Measurements from ENCODE around the gene ANKRD60.
A peak's percentile ranks its signal among the peaks of the same experiment; 100 is the strongest.

ANKRD60 gene

DNA sequence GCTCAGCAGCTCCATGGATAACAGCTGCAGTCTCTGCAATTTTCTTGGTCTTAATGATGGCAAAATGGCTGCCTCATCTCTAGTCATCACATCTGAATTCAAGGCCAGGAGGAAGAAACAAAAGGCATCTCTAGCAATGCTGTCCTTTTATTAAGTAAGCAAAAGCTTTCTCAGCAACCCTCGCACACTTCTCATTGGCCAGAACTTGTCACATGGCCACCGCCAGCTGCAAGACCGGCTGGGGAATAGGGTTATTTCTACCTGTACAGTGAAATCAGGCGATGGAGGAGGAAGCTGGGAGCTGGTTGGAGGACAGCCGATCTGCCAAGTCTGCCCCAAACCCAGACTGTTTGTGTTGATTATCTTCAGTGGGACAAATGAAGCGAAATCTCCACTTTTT is 33.4 kb downstream of the ANKRD60 start:
- Histone ChIP-seq H3K79me2 (ENCODE audit: low read length) (no peaks in the 10 kb centered on the region), H3K27ac (ENCODE audit: low read length) (no peak overlapping the region), H3K36me3 (replicated peaks; ENCODE audit: low read depth, low read length) (no peaks in the 10 kb centered on the region), H3K4me2 (ENCODE audit: low read length) (no peak overlapping the region), H4K20me1 (ENCODE audit: insufficient read depth, low read length) (no peaks in the 10 kb centered on the region), H2AFZ (ENCODE audit: low read depth, low read length) (no peak overlapping the region), H3K9me3 (ENCODE audit: insufficient read depth, low read length) (no peaks in the 10 kb centered on the region), H3K4me3 (ENCODE audit: low read length) (no peak overlapping the region), H3K4me1 (ENCODE audit: low read length) (no peaks in the 10 kb centered on the region), H3K9ac (ENCODE audit: low read length) (no peak overlapping the region), H3K27me3 (ENCODE audit: low read depth, low read length) (peaks cover 14% of the 10 kb centered on the region)
- TF ChIP-seq CTCF (IDR thresholded peaks at IDR 0.05; ENCODE audit: low read depth, low read length) = no peak
- no peak for TF ChIP-seq EZH2phosphoT487 (IDR thresholded peaks at IDR 0.05; ENCODE audit: low read depth)

- Histone ChIP-seq H3K79me2 (ENCODE audit: low read length) (no peaks in the 10 kb centered on the region), H4K20me1 (ENCODE audit: insufficient read depth, low read length) (no peaks in the 10 kb centered on the region), H3K9ac (ENCODE audit: low read length) (no peak overlapping the region), H3K4me3 (ENCODE audit: low read length) (no peak overlapping the region), H3K27ac (ENCODE audit: low read length) (no peak overlapping the region), H3K4me1 (ENCODE audit: low read length) (no peaks in the 10 kb centered on the region), H3K9me3 (ENCODE audit: insufficient read depth, low read length) (no peaks in the 10 kb centered on the region), H2AFZ (ENCODE audit: low read depth, low read length) (no peak overlapping the region), H3K36me3 (replicated peaks; ENCODE audit: low read depth, low read length) (no peaks in the 10 kb centered on the region), H3K27me3 (ENCODE audit: low read depth, low read length) (peaks cover 14% of the 10 kb centered on the region), H3K4me2 (ENCODE audit: low read length) (no peak overlapping the region)
- no peak for TF ChIP-seq EZH2phosphoT487 (IDR thresholded peaks at IDR 0.05; ENCODE audit: low read depth)
- no peak for TF ChIP-seq CTCF (IDR thresholded peaks at IDR 0.05; ENCODE audit: low read depth, low read length)
Measured at GRCh38 chr20:58194175-58194791, 34.2 kb downstream of the ANKRD60 start.

GRCh38 chr20:58192567-58192966 is 35.9 kb downstream of the ANKRD60 start:
- H3K9me3 ChIP-seq (ENCODE audit: insufficient read depth, low read length) = no peaks in the 10 kb centered on the region
- no peaks in the 10 kb centered on the region for H4K20me1 ChIP-seq (ENCODE audit: insufficient read depth, low read length)
- peaks cover 25% of the 10 kb centered on the region for H3K27me3 ChIP-seq (ENCODE audit: low read depth, low read length)
- TF ChIP-seq CTCF (IDR thresholded peaks at IDR 0.05; ENCODE audit: low read depth, low read length) (peak; percentile 94), EZH2phosphoT487 (IDR thresholded peaks at IDR 0.05; ENCODE audit: low read depth) (no peak)
- no peaks in the 10 kb centered on the region for H3K36me3 ChIP-seq (replicated peaks; ENCODE audit: low read depth, low read length)
- no peak overlapping the region for H3K4me3 ChIP-seq (ENCODE audit: low read length)
- no peak overlapping the region for H2AFZ ChIP-seq (ENCODE audit: low read depth, low read length)
- no peak overlapping the region for H3K4me2 ChIP-seq (ENCODE audit: low read length)
- no peaks in the 10 kb centered on the region for H3K4me1 ChIP-seq (ENCODE audit: low read length)
- H3K79me2 ChIP-seq (ENCODE audit: low read length) = no peaks in the 10 kb centered on the region
- no peak overlapping the region for H3K27ac ChIP-seq (ENCODE audit: low read length)
- no peak overlapping the region for H3K9ac ChIP-seq (ENCODE audit: low read length)

DNA sequence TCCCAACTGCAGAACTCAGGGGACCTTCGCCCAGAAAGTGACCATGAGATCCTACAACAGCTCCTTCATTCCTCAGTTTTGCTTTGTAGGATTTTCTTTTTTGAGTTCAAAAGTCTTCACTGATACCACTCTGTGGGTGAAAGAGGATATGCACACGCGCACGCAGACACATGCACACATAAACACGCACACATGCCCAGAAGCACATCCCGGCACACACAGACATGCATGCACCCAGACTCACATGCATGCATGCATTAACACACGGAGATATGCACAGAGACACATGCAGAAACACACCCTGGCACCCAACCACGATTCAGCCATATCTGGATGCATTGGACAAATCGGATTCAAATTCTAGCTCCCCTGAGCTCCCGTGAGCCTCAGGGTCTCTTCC is 36.4 kb downstream of the ANKRD60 start:
- peaks cover 28% of the 10 kb centered on the region for H3K27me3 ChIP-seq (ENCODE audit: low read depth, low read length)
- TF ChIP-seq CTCF (IDR thresholded peaks at IDR 0.05; ENCODE audit: low read depth, low read length) = no peak
- no peak for TF ChIP-seq EZH2phosphoT487 (IDR thresholded peaks at IDR 0.05; ENCODE audit: low read depth)

More for the DNA sequence above, 36.4 kb downstream of the ANKRD60 start:
- Histone ChIP-seq H3K4me3 (ENCODE audit: low read length) (no peak overlapping the region), H3K4me2 (ENCODE audit: low read length) (no peak overlapping the region), H3K9ac (ENCODE audit: low read length) (no peak overlapping the region), H4K20me1 (ENCODE audit: insufficient read depth, low read length) (no peaks in the 10 kb centered on the region), H3K9me3 (ENCODE audit: insufficient read depth, low read length) (no peaks in the 10 kb centered on the region), H3K79me2 (ENCODE audit: low read length) (no peaks in the 10 kb centered on the region), H3K4me1 (ENCODE audit: low read length) (no peaks in the 10 kb centered on the region), H3K36me3 (replicated peaks; ENCODE audit: low read depth, low read length) (no peaks in the 10 kb centered on the region), H3K27ac (ENCODE audit: low read length) (no peak overlapping the region), H2AFZ (ENCODE audit: low read depth, low read length) (no peak overlapping the region)

Data from OCI-LY3 (cell line).